HCT116 (cell line): ENCODE data around the gene MCEMP1. TPM values are rescaled to one million over a fixed set of nuclear protein-coding genes. Genes with fewer than 3 reads are reported as not detected.

Source experiments
- ATAC-seq: fragments of 200-7000 bp; cut with Tn5 transposase; 2 replicates; pipeline ENCODE4 v1.9.1; 2020; ENCODE audit warnings: mild to moderate bottlenecking, moderate library complexity
- BruUV-seq: library from RNA; stranded (reverse); fragments of 400-500 nt; replicated peaks from 2 replicates; lab custom pipeline; 2021; lab: Mats Ljungman, UMichigan
- CTCF ChIA-PET: fragments of 300-600 bp; sonication (Branson Sonifier 250); formaldehyde crosslinking; loops from one replicate; lab custom pipeline; 2021; ENCODE audit warnings: antibody characterized with exemption; lab: Charles Lee
- POLR2A ChIA-PET: fragments of 300-600, 350-600 bp; sonication (Branson Sonifier 250); formaldehyde crosslinking; loops from one replicate; lab custom pipeline; 2021; ENCODE audit warnings: antibody characterized with exemption; lab: Charles Lee
- RAD21 ChIA-PET, 2 experiments: fragments of 300-600 bp; sonication (Branson Sonifier 250); formaldehyde crosslinking; loops; one replicate each; lab custom pipeline; 2023; ENCODE audit warnings: low total read pairs in 2 of 2; ENCODE audit not compliant: uncharacterized antibody in 2 of 2, unreplicated experiment in 2 of 2, low non-redundant PET in 1 of 2; lab: Charles Lee
- DNase-seq: peaks from one replicate; pipeline ENCODE4 v3.0.0-alpha.2; 2010; ENCODE audit warnings: low read depth, low spot score
- H2AFZ ChIP-seq: fragments of 200-600 bp; shearing (Covaris generic), sonication (generic); 2 replicates; pipeline ENCODE4 v1.6.1; 2017; ENCODE audit warnings: low read depth, mixed run types, mixed read lengths, antibody characterized with exemption, low read length; ENCODE audit not compliant: poor library complexity, severe bottlenecking
- H3K27ac ChIP-seq: 2 replicates; pipeline ENCODE4 v1.5.1; 2012; ENCODE audit warnings: low read depth, low read length
- H3K27me3 ChIP-seq: fragments of 200-600 bp; sonication (generic); 2 replicates; pipeline ENCODE4 v1.6.1; 2016; ENCODE audit warnings: mixed run types, low read length, mixed read lengths; ENCODE audit not compliant: insufficient read depth
- H3K36me3 ChIP-seq, 2 experiments: fragments of 200-500 bp in 1 of 2; fragments of 200-600 bp in 1 of 2; sonication (Bioruptor generic) in 1 of 2; sonication (generic) in 1 of 2; 2 replicates each; pipeline versions ENCODE4 v1.5.1 to v1.6.1; 2014 to 2016; ENCODE audit warnings: low read length in 2 of 2, inconsistent platforms in 1 of 2, mixed read lengths in 1 of 2, mixed run types in 1 of 2; ENCODE audit not compliant: insufficient read depth in 2 of 2, control insufficient read depth in 1 of 2
- H3K4me1 ChIP-seq, 2 experiments: fragments of 200-600 bp in 1 of 2; sonication (generic) in 1 of 2; 2 replicates each; pipeline versions ENCODE4 v1.5.1 to v1.6.1; 2012 to 2017; ENCODE audit warnings: low read length in 2 of 2, inconsistent platforms in 1 of 2, mild to moderate bottlenecking in 1 of 2, mixed read lengths in 1 of 2, mixed run types in 1 of 2, moderate library complexity in 1 of 2; ENCODE audit not compliant: insufficient read depth in 2 of 2, control insufficient read depth in 1 of 2
- H3K4me2 ChIP-seq: fragments of 200-600 bp; sonication (generic); 2 replicates; pipeline ENCODE4 v1.6.1; 2017; ENCODE audit warnings: mixed run types, low read length, mixed read lengths
- H3K4me3 ChIP-seq, 2 experiments: fragments of 200-600 bp in 1 of 2; sonication (generic) in 1 of 2; replicated peaks in 1 of 2; 2 replicates each; pipeline ENCODE4 v1.5.1; 2011 to 2016; ENCODE audit warnings: low read length in 2 of 2, control low read depth in 1 of 2, low read depth in 1 of 2, mild to moderate bottlenecking in 1 of 2, mixed read lengths in 1 of 2, mixed run types in 1 of 2
- H3K79me2 ChIP-seq: fragments of 200-600 bp; sonication (generic); 2 replicates; pipeline ENCODE4 v1.6.1; 2017; ENCODE audit warnings: mild to moderate bottlenecking, mixed run types, low read length, moderate library complexity, mixed read lengths; ENCODE audit not compliant: insufficient read depth
- H3K9ac ChIP-seq: fragments of 200-600 bp; sonication (generic); 2 replicates; pipeline ENCODE4 v1.6.1; 2016; ENCODE audit warnings: low read length, mixed read lengths
- H3K9me2 ChIP-seq: fragments of 200-600 bp; sonication (generic), shearing (Covaris generic); 2 replicates; pipeline ENCODE4 v1.6.1; 2017; ENCODE audit warnings: mixed run types, mild to moderate bottlenecking, moderate library complexity; ENCODE audit not compliant: insufficient read depth
- H3K9me3 ChIP-seq, 2 experiments: fragments of 200-500 bp in 1 of 2; fragments of 200-600 bp in 1 of 2; sonication (Bioruptor generic) in 1 of 2; sonication (generic) in 1 of 2; 2 replicates each; pipeline ENCODE4 v1.6.1; 2014 to 2017; ENCODE audit warnings: low read length in 2 of 2, mixed read lengths in 2 of 2, inconsistent platforms in 1 of 2, low read depth in 1 of 2, mild to moderate bottlenecking in 1 of 2, mixed run types in 1 of 2, moderate library complexity in 1 of 2; ENCODE audit not compliant: control insufficient read depth in 1 of 2, insufficient read depth in 1 of 2
- H4K20me1 ChIP-seq: fragments of 200-600 bp; sonication (generic), shearing (Covaris generic); 2 replicates; pipeline ENCODE4 v1.6.1; 2017; ENCODE audit warnings: mixed run types, mild to moderate bottlenecking, moderate library complexity; ENCODE audit not compliant: insufficient read depth
- CBX3 ChIP-seq: IDR thresholded peaks from 2 replicates; pipeline ENCODE4 v1.6.1; 2012; ENCODE audit warnings: low read depth
- CTCF ChIP-seq, 3 experiments: fragments of 200-600 bp in 1 of 3; sonication (generic) in 1 of 3; IDR thresholded peaks in 2 of 3; conservative IDR thresholded peaks in 1 of 3; 2 replicates each; pipeline ENCODE4 v1.5.1; 2012 to 2017; ENCODE audit warnings: low read depth in 2 of 3, low read length in 2 of 3, antibody characterized with exemption in 1 of 3, borderline replicate concordance in 1 of 3, control low read depth in 1 of 3, mild to moderate bottlenecking in 1 of 3, mixed read lengths in 1 of 3, mixed run types in 1 of 3, moderate library complexity in 1 of 3; ENCODE audit not compliant: insufficient read depth in 1 of 3
- EGR1 ChIP-seq: IDR thresholded peaks from 2 replicates; pipeline ENCODE4 v1.6.1; 2012; ENCODE audit warnings: low read depth
- POLR2A ChIP-seq: IDR thresholded peaks from 2 replicates; pipeline ENCODE4 v1.7.0; 2011; ENCODE audit warnings: borderline replicate concordance; ENCODE audit not compliant: insufficient read depth, insufficient read length; ENCODE audit errors: extremely low read depth
- RAD21 ChIP-seq: IDR thresholded peaks from 2 replicates; pipeline ENCODE4 v1.6.1; 2012; ENCODE audit warnings: low read depth, mild to moderate bottlenecking
- REST ChIP-seq: IDR thresholded peaks from 2 replicates; pipeline ENCODE4 v1.6.1; 2012; ENCODE audit warnings: low read depth
- SP1 ChIP-seq: IDR thresholded peaks from 2 replicates; pipeline ENCODE4 v1.6.1; 2012; ENCODE audit warnings: low read depth
- ZFX ChIP-seq: fragments of 450-650 bp; IDR thresholded peaks from 2 replicates; pipeline ENCODE4 v1.6.1; 2017
- ZNF274 ChIP-seq: fragments of 200-500 bp; sonication (Bioruptor generic); IDR thresholded peaks from 2 replicates; pipeline ENCODE4 v1.6.1; 2014; ENCODE audit warnings: mild to moderate bottlenecking, low read depth, low read length, inconsistent platforms
- intact Hi-C: fragments of 100-400 bp; cut with micrococcal nuclease; formaldehyde crosslinking; loops from 2 replicates; pipeline ENCODE4 v1.10.0; 2022
- total RNA-seq: library from RNA; stranded (reverse); gene quantifications from one replicate; pipeline ENCODE4 v1.2.1, GENCODE V29; 2021; ENCODE audit not compliant: unreplicated experiment

MCEMP1 gene
- total RNA-seq, 1 experiment from 2014 or later, result not detected

- no peak for DNase-seq
- no TSS peak for BruUV-seq
- intact Hi-C loops, result no loop called here
- H4K20me1 ChIP-seq, result no peaks in the 10 kb centered on the region
- ChIA-PET POLR2A (no interaction called here), RAD21 (no interaction called here), CTCF (interaction anchor here (0.9 kb wide), 1 partner anchor 18 kb away, joined by 3 read pairs; the partner anchor contains the start of gene TRAPPC5)
- no peaks in the 10 kb centered on the region for H3K9me2 ChIP-seq
- H3K4me2 ChIP-seq, result no peak overlapping the region
- H3K4me3 ChIP-seq, result no peak overlapping the region
- no peak for ATAC-seq
- H3K27me3 ChIP-seq, result peaks cover 16% of the 10 kb centered on the region; the same call in 1 of the 2 replicates
- no peak overlapping the region for H3K9ac ChIP-seq
- H3K9me3 ChIP-seq, result no peaks in the 10 kb centered on the region
- no peaks in the 10 kb centered on the region for H3K79me2 ChIP-seq
- H3K36me3 ChIP-seq, result no peaks in the 10 kb centered on the region
- no peak overlapping the region for H3K27ac ChIP-seq
- H3K4me1 ChIP-seq, result no peaks in the 10 kb centered on the region
- TF ChIP-seq SP1 (no peak), CTCF (IDR thresholded peaks at IDR 0.05 in 2 of 3, conservative IDR thresholded peaks at IDR 0.05 in 1 of 3; ENCODE audit: borderline replicate concordance in 1 of 3, insufficient read depth in 1 of 3, low read depth in 2 of 3, low read length in 2 of 3) (no peak), RAD21 (no peak), POLR2A (no peak), CBX3 (no peak), EGR1 (no peak), ZNF274 (no peak), ZFX (no peak), REST (no peak)
- H2AFZ ChIP-seq, result no peak overlapping the region
These were observed 22.1 kb downstream of the MCEMP1 start for GRCh38 chr19:7699003-7699402.
